ENCODE data around the gene OR9G1. TPM values are rescaled to one million over a fixed set of nuclear protein-coding genes. Genes with fewer than 3 reads are reported as not detected.

Gene OR9G1, protein sequence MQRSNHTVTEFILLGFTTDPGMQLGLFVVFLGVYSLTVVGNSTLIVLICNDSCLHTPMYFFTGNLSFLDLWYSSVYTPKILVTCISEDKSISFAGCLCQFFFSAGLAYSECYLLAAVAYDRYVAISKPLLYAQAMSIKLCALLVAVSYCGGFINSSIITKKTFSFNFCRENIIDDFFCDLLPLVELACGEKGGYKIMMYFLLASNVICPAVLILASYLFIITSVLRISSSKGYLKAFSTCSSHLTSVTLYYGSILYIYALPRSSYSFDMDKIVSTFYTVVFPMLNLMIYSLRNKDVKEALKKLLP
- total RNA-seq, result not detected

DNA sequence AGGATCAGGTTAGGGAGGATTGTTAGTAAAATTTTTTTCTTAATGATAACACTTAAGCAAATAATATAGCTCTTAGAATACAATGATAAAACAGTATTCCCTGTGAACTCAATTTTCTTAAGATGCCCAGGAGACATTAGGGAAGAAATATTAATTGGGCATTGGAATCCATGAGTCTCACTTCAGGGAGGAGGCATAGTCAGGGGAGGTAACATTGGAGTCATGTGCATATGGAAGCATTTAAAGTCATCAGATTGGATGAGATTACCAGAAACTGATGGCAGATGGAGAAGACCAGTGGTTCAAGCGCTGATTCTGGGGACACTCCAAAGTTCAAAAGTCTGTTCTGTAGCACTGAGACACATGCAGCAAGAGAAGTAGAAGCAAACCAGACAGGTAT lies at the start of gene OR9G1:
Gene OR9G1 (plus strand): TSS at position 301 of the 400 bp plus-strand sequence. CDS start 1,293 bp downstream, outside the sequence.
- ATAC-seq (ENCODE audit: low FRiP score in 2 of 2), result no peak
- DNase-seq, result no peak
- H3K4me3 ChIP-seq, result no peak within 1 kb of the TSS
- no peaks in the 10 kb centered on the region for H3K36me3 ChIP-seq
- no peak within 1 kb of the TSS for H3K27ac ChIP-seq
- no peaks in the 10 kb centered on the region for H3K4me1 ChIP-seq
- TF ChIP-seq POLR2A (IDR thresholded peaks at IDR 0.05), result no peak
- no peak for TF ChIP-seq POLR2AphosphoS5 (IDR thresholded peaks at IDR 0.05)
- TF ChIP-seq, protein P1, sequence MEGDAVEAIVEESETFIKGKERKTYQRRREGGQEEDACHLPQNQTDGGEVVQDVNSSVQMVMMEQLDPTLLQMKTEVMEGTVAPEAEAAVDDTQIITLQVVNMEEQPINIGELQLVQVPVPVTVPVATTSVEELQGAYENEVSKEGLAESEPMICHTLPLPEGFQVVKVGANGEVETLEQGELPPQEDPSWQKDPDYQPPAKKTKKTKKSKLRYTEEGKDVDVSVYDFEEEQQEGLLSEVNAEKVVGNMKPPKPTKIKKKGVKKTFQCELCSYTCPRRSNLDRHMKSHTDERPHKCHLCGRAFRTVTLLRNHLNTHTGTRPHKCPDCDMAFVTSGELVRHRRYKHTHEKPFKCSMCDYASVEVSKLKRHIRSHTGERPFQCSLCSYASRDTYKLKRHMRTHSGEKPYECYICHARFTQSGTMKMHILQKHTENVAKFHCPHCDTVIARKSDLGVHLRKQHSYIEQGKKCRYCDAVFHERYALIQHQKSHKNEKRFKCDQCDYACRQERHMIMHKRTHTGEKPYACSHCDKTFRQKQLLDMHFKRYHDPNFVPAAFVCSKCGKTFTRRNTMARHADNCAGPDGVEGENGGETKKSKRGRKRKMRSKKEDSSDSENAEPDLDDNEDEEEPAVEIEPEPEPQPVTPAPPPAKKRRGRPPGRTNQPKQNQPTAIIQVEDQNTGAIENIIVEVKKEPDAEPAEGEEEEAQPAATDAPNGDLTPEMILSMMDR (IDR thresholded peaks at IDR 0.05), result no peak
- TF ChIP-seq EP300 (IDR thresholded peaks at IDR 0.05), result no peak
- 87 to 90% methylated on average over 1 of the region's 1 CpG for WGBS, 2 donors
- no peaks in the 10 kb centered on the region for H3K9me3 ChIP-seq
- no peaks in the 10 kb centered on the region for H3K27me3 ChIP-seq

DNA sequence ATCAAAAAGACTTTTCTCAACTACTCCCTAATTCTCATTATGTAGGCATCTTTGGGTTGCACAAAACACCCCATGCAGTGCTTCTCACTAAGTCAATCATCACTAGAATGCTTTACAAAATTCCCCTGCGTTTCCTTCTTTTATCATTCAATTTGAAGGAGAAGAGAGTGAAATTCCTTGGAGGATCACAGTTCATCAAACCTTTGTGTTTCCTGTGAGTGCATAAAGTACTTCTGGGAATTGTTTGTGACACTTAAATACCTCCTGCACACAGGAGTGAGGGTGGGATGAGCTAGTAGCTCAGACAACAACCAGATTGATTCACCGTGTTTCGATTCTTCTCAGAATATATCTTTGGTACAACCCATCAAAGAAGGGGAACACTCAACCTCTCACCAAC lies 39.1 kb upstream of the OR9G1 start:
- H3K9me3 ChIP-seq, result no peaks in the 10 kb centered on the region
- WGBS, 2 donors, result 14 to 23% methylated on average over 3 of the region's 3 CpGs
- no peak overlapping the region for H3K4me3 ChIP-seq
- H3K36me3 ChIP-seq, result no peaks in the 10 kb centered on the region
- H3K27ac ChIP-seq, result no peak overlapping the region
- ATAC-seq (ENCODE audit: low FRiP score in 2 of 2), result no peak
- no peak for TF ChIP-seq EP300 (IDR thresholded peaks at IDR 0.05)
- no peak for TF ChIP-seq POLR2AphosphoS5 (IDR thresholded peaks at IDR 0.05)
- TF ChIP-seq, protein P1 (IDR thresholded peaks at IDR 0.05), result no peak
- no peak for TF ChIP-seq POLR2A (IDR thresholded peaks at IDR 0.05)
- DNase-seq, result no peak
- no peaks in the 10 kb centered on the region for H3K27me3 ChIP-seq
- H3K4me1 ChIP-seq, result no peaks in the 10 kb centered on the region

DNA sequence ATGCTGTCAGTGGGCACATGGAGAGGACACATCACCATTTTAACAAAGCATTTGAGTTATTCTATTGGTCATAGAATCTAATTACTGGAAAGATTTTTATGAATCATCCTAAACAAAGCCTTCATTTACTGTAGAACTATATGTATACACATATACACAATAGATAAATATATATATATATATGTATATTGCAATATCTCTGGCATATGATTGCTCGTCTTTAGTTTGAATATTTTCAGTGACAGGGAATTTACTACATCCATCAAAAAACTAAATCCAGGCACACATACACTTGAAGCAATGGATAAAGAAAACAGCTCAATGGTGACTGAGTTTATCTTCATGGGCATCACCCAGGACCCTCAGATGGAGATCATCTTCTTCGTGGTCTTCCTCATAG lies 35.5 kb upstream of the OR9G1 start, which contains the start of gene OR5AR1:
Gene OR5AR1 (plus strand): TSS at position 301 of the 400 bp plus-strand sequence. CDS start 0 bp downstream, at position 301.
- no peak within 1 kb of the TSS for H3K4me3 ChIP-seq
- H3K27ac ChIP-seq, result no peak within 1 kb of the TSS
- no peaks in the 10 kb centered on the region for H3K4me1 ChIP-seq
- no peak for ATAC-seq (ENCODE audit: low FRiP score in 2 of 2)
- H3K9me3 ChIP-seq, result no peaks in the 10 kb centered on the region
- H3K27me3 ChIP-seq, result no peaks in the 10 kb centered on the region
- TF ChIP-seq POLR2A (IDR thresholded peaks at IDR 0.05) (no peak), EP300 (IDR thresholded peaks at IDR 0.05) (no peak)
- TF ChIP-seq, protein P1 (IDR thresholded peaks at IDR 0.05), result no peak
- 77% methylated on average over 2 of the region's 2 CpGs for WGBS, 2 donors
- H3K36me3 ChIP-seq, result no peaks in the 10 kb centered on the region
- no peak for DNase-seq

DNA sequence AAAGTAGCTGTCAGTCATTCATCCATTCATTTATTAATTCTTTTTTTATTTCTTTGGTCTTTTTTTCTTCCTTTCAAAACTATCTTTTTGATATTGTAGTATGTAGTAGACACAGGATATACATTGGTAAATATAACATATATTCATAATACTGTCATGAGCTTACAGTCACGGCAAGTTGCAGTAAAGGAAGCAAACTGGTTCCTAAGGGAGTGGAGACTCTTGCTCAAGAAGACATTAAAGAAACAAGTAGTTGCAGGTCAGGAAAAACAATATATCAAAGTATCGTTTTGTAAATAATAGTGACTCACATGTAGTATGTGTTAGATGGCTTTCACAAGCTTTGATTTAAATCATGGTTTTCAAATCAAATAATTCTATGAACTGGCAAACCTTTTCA lies 27.9 kb upstream of the OR9G1 start:
- no peak for ATAC-seq (ENCODE audit: low FRiP score in 2 of 2)
- Histone ChIP-seq H3K36me3 (no peaks in the 10 kb centered on the region), H3K9me3 (no peaks in the 10 kb centered on the region), H3K4me3 (no peak overlapping the region), H3K27me3 (no peaks in the 10 kb centered on the region), H3K27ac (no peak overlapping the region), H3K4me1 (no peaks in the 10 kb centered on the region)
- WGBS, 2 donors, result 76 to 81% methylated on average over 2 of the region's 2 CpGs
- TF ChIP-seq POLR2AphosphoS5 (IDR thresholded peaks at IDR 0.05) (no peak), POLR2A (IDR thresholded peaks at IDR 0.05) (no peak), EP300 (IDR thresholded peaks at IDR 0.05) (no peak)
- TF ChIP-seq, protein P1 (IDR thresholded peaks at IDR 0.05), result no peak
- no peak for DNase-seq
